ENCODE measurements around the gene NAV3.
"Not testable (repeated sequence)": the region's sequence is repeated elsewhere in the genome, so short reads cannot be mapped to it uniquely, and the experiment has no call there.

Gene NAV3

GRCh38 chr12:78204926-78205325, 374.2 kb downstream of the NAV3 start:
- no peak for DNase-seq

- no peak for DNase-seq
Observed at GRCh38 chr12:78208092-78208491, 377.4 kb downstream of the NAV3 start.

- DNase-seq, result peak; percentile 88
Observed at GRCh38 chr12:78209846-78210505, 379.3 kb downstream of the NAV3 start.

GRCh38 chr12:78210506-78210860, 379.8 kb downstream of the NAV3 start:
- no peak for DNase-seq

- DNase-seq, result peak; percentile 26
Observed at GRCh38 chr12:78210894-78211302, 380.2 kb downstream of the NAV3 start.

- no peak for DNase-seq
Observed at GRCh38 chr12:78220811-78221210, 390.1 kb downstream of the NAV3 start.

- no peak for DNase-seq
Observed at GRCh38 chr12:78224154-78224553, 393.5 kb downstream of the NAV3 start.

- DNase-seq, result no peak
Observed at GRCh38 chr12:78226763-78227162, 396.1 kb downstream of the NAV3 start.

GRCh38 chr12:78229591-78230101, 399.0 kb downstream of the NAV3 start:
- DNase-seq, result no peak

- DNase-seq, result no peak
Observed at GRCh38 chr12:78232756-78233155, 402.1 kb downstream of the NAV3 start.

- no peak for DNase-seq
Observed at GRCh38 chr12:78236264-78236663, 405.6 kb downstream of the NAV3 start.

GRCh38 chr12:78239544-78239943, 408.9 kb downstream of the NAV3 start:
- no peak for DNase-seq

GRCh38 chr12:78240827-78241226, 410.1 kb downstream of the NAV3 start:
- no peak for DNase-seq

- peak; percentile 71 for DNase-seq
Observed at GRCh38 chr12:78241446-78241845, 410.8 kb downstream of the NAV3 start.

GRCh38 chr12:78244916-78245507, 414.3 kb downstream of the NAV3 start:
- no peak for DNase-seq

- no peak for DNase-seq
Observed at GRCh38 chr12:78248321-78248720, 417.6 kb downstream of the NAV3 start.

GRCh38 chr12:78249578-78249977, 418.9 kb downstream of the NAV3 start:
- no peak for DNase-seq

- not testable (repeated sequence) for DNase-seq
Observed at GRCh38 chr12:78257662-78258061, 427.0 kb downstream of the NAV3 start.

GRCh38 chr12:78260976-78261375, 430.3 kb downstream of the NAV3 start:
- DNase-seq, result no peak

- no peak for DNase-seq
Observed at GRCh38 chr12:78261901-78262300, 431.2 kb downstream of the NAV3 start.
